ENCODE measurements around the gene FCHSD1. TPM values are rescaled to one million over a fixed set of nuclear protein-coding genes. Genes with fewer than 3 reads are reported as not detected.

The FCHSD1 gene
- total RNA-seq, 1 donor from 2014 or later: 40.6 TPM

- Histone ChIP-seq H3K9ac (ENCODE audit: low read length) (peak overlapping the region; percentile 84), H3K27ac (ENCODE audit: low read depth, low read length) (peak overlapping the region; percentile 86), H4K20me1 (ENCODE audit: insufficient read depth, low read length) (no peaks in the 10 kb centered on the region), H3K4me2 (ENCODE audit: low read length) (peak overlapping the region; percentile 88), H3K4me3 (ENCODE audit: insufficient read depth, low read depth, low read length) (peak overlapping the region; percentile 46), H2AFZ (ENCODE audit: low read depth, low read length) (peak overlapping the region; percentile 70), H3K27me3 (ENCODE audit: insufficient read depth, low read length) (no peaks in the 10 kb centered on the region), H3K36me3 (ENCODE audit: insufficient read depth, low read length) (no peaks in the 10 kb centered on the region), H3K79me2 (ENCODE audit: insufficient read depth, low read length) (peaks cover 15% of the 10 kb centered on the region), H3K4me1 (ENCODE audit: insufficient read depth, low read length) (peaks cover 24% of the 10 kb centered on the region), H3K9me3 (ENCODE audit: insufficient read depth, low read depth, low read length) (no peaks in the 10 kb centered on the region)
- peak overlapping the region; percentile 86 for H3K4me3 Mint-ChIP-seq (ENCODE audit: unreplicated experiment)
- TF ChIP-seq EZH2 (IDR thresholded peaks at IDR 0.05; ENCODE audit: insufficient read depth, low read length) (no peak), CTCF (IDR thresholded peaks at IDR 0.05; ENCODE audit: insufficient read depth, low read depth, low read length) (no peak)
- DNase-seq (ENCODE audit: low read depth): peak; percentile 21
- peaks cover 4% of the 10 kb centered on the region for H3K36me3 Mint-ChIP-seq (ENCODE audit: low read depth, unreplicated experiment)
- FAIRE-seq: no peak
- peak overlapping the region; percentile 100 for H3K27ac Mint-ChIP-seq (ENCODE audit: unreplicated experiment)
- H3K4me1 Mint-ChIP-seq (ENCODE audit: low read depth, unreplicated experiment): peaks cover 24% of the 10 kb centered on the region
- H3K9me3 Mint-ChIP-seq (ENCODE audit: unreplicated experiment): no peaks in the 10 kb centered on the region
- H3K27me3 Mint-ChIP-seq (ENCODE audit: low read depth, unreplicated experiment): no peaks in the 10 kb centered on the region
Observed at GRCh38 chr5:141680751-141681201, 29.6 kb upstream of the FCHSD1 start.

- Histone ChIP-seq H3K4me2 (ENCODE audit: low read length) (peak overlapping the region; percentile 88), H4K20me1 (ENCODE audit: insufficient read depth, low read length) (no peaks in the 10 kb centered on the region), H3K9ac (ENCODE audit: low read length) (peak overlapping the region; percentile 84), H3K27me3 (ENCODE audit: insufficient read depth, low read length) (no peaks in the 10 kb centered on the region), H3K79me2 (ENCODE audit: insufficient read depth, low read length) (peaks cover 15% of the 10 kb centered on the region), H3K27ac (ENCODE audit: low read depth, low read length) (no peak overlapping the region), H2AFZ (ENCODE audit: low read depth, low read length) (no peak overlapping the region), H3K4me1 (ENCODE audit: insufficient read depth, low read length) (peaks cover 24% of the 10 kb centered on the region), H3K36me3 (ENCODE audit: insufficient read depth, low read length) (no peaks in the 10 kb centered on the region), H3K9me3 (ENCODE audit: insufficient read depth, low read depth, low read length) (no peaks in the 10 kb centered on the region), H3K4me3 (ENCODE audit: insufficient read depth, low read depth, low read length) (no peak overlapping the region)
- Mint-ChIP-seq H3K27ac (ENCODE audit: unreplicated experiment) (peak overlapping the region; percentile 100), H3K27me3 (ENCODE audit: low read depth, unreplicated experiment) (no peaks in the 10 kb centered on the region), H3K9me3 (ENCODE audit: unreplicated experiment) (no peaks in the 10 kb centered on the region), H3K4me1 (ENCODE audit: low read depth, unreplicated experiment) (peaks cover 24% of the 10 kb centered on the region), H3K4me3 (ENCODE audit: unreplicated experiment) (peak overlapping the region; percentile 86), H3K36me3 (ENCODE audit: low read depth, unreplicated experiment) (peaks cover 4% of the 10 kb centered on the region)
- no peak for TF ChIP-seq EZH2 (IDR thresholded peaks at IDR 0.05; ENCODE audit: insufficient read depth, low read length)
- TF ChIP-seq CTCF (IDR thresholded peaks at IDR 0.05; ENCODE audit: insufficient read depth, low read depth, low read length): no peak
- DNase-seq (ENCODE audit: low read depth) (no peak), FAIRE-seq (no peak)
Observed at GRCh38 chr5:141680178-141680577, 29.0 kb upstream of the FCHSD1 start.

- FAIRE-seq (no peak), DNase-seq (ENCODE audit: low read depth) (no peak)
- H3K4me1 ChIP-seq (ENCODE audit: insufficient read depth, low read length): peaks cover 19% of the 10 kb centered on the region
- TF ChIP-seq EZH2 (IDR thresholded peaks at IDR 0.05; ENCODE audit: insufficient read depth, low read length) (no peak), CTCF (IDR thresholded peaks at IDR 0.05; ENCODE audit: insufficient read depth, low read depth, low read length) (peak; percentile 19)
- H3K9me3 Mint-ChIP-seq (ENCODE audit: unreplicated experiment): no peaks in the 10 kb centered on the region
- no peaks in the 10 kb centered on the region for H3K9me3 ChIP-seq (ENCODE audit: insufficient read depth, low read depth, low read length)
- H3K4me3 ChIP-seq (ENCODE audit: insufficient read depth, low read depth, low read length): no peak overlapping the region
- no peaks in the 10 kb centered on the region for H3K36me3 ChIP-seq (ENCODE audit: insufficient read depth, low read length)
- H3K27me3 ChIP-seq (ENCODE audit: insufficient read depth, low read length): no peaks in the 10 kb centered on the region
- no peak overlapping the region for H3K27ac Mint-ChIP-seq (ENCODE audit: unreplicated experiment)
- H3K9ac ChIP-seq (ENCODE audit: low read length): no peak overlapping the region
- no peak overlapping the region for H3K4me2 ChIP-seq (ENCODE audit: low read length)
- H3K4me3 Mint-ChIP-seq (ENCODE audit: unreplicated experiment): no peak overlapping the region
- peaks cover 6% of the 10 kb centered on the region for H3K36me3 Mint-ChIP-seq (ENCODE audit: low read depth, unreplicated experiment)
- H3K27me3 Mint-ChIP-seq (ENCODE audit: low read depth, unreplicated experiment): no peaks in the 10 kb centered on the region
- H2AFZ ChIP-seq (ENCODE audit: low read depth, low read length): no peak overlapping the region
- H4K20me1 ChIP-seq (ENCODE audit: insufficient read depth, low read length): no peaks in the 10 kb centered on the region
- H3K79me2 ChIP-seq (ENCODE audit: insufficient read depth, low read length): peaks cover 15% of the 10 kb centered on the region
- H3K27ac ChIP-seq (ENCODE audit: low read depth, low read length): no peak overlapping the region
- peaks cover 16% of the 10 kb centered on the region for H3K4me1 Mint-ChIP-seq (ENCODE audit: low read depth, unreplicated experiment)
Observed at GRCh38 chr5:141677415-141677814, 26.2 kb upstream of the FCHSD1 start.
